A673 (cell line): ENCODE results near the gene ADAMTS19. TPM values are rescaled to one million over a fixed set of nuclear protein-coding genes. Genes with fewer than 3 reads are reported as not detected.
"Not testable (repeated sequence)": the region's sequence is repeated elsewhere in the genome, so short reads cannot be mapped to it uniquely, and the experiment has no call there.

ENCODE experiments used
- BruUV-seq: library from RNA; stranded (reverse); fragments of 400-500 nt; replicated peaks from 2 replicates; lab custom pipeline; 2021; lab: Mats Ljungman, UMichigan
- CTCF ChIA-PET: fragments of 300-600 bp; sonication (Branson Sonifier 250); formaldehyde crosslinking; loops from one replicate; lab custom pipeline; 2022; ENCODE audit warnings: antibody characterized with exemption; lab: Charles Lee
- POLR2A ChIA-PET: fragments of 300-600 bp; sonication (Branson Sonifier 250); formaldehyde crosslinking; loops from one replicate; lab custom pipeline; 2022; ENCODE audit warnings: antibody characterized with exemption; ENCODE audit not compliant: low non-redundant PET; lab: Charles Lee
- DNase-seq: peaks from one replicate; pipeline ENCODE4 v3.0.0-alpha.2; 2015; ENCODE audit warnings: low spot score
- H3K27ac ChIP-seq: fragments of 200-600 bp; sonication (generic); 2 replicates; pipeline ENCODE4 v1.5.1; 2016; ENCODE audit warnings: mixed run types, low read depth, mild to moderate bottlenecking, mixed read lengths, antibody characterized with exemption, low read length; ENCODE audit not compliant: poor library complexity, severe bottlenecking
- H3K27me3 ChIP-seq: fragments of 200-600 bp; sonication (generic); replicated peaks from 2 replicates; pipeline ENCODE4 v1.6.1; 2017; ENCODE audit warnings: mixed run types, low read depth, mild to moderate bottlenecking, mixed read lengths, antibody characterized with exemption, low read length; ENCODE audit not compliant: insufficient read depth, poor library complexity
- H3K36me3 ChIP-seq: fragments of 200-600 bp; sonication (generic); 2 replicates; pipeline ENCODE4 v1.6.1; 2016; ENCODE audit warnings: mixed run types, mild to moderate bottlenecking, mixed read lengths, antibody characterized with exemption, low read length; ENCODE audit not compliant: insufficient read depth, poor library complexity, severe bottlenecking
- H3K4me1 ChIP-seq: fragments of 200-600 bp; sonication (generic); 2 replicates; pipeline ENCODE4 v1.6.1; 2017; ENCODE audit warnings: mixed run types, mild to moderate bottlenecking, mixed read lengths, antibody characterized with exemption, low read length; ENCODE audit not compliant: insufficient read depth, poor library complexity, severe bottlenecking
- H3K4me3 ChIP-seq: fragments of 200-600 bp; sonication (generic); 2 replicates; pipeline ENCODE4 v1.5.1; 2016; ENCODE audit warnings: low read depth, mixed run types, mild to moderate bottlenecking, mixed read lengths, low read length; ENCODE audit not compliant: poor library complexity, severe bottlenecking
- H3K9me3 ChIP-seq: fragments of 200-600 bp; sonication (generic); 2 replicates; pipeline ENCODE4 v1.6.1; 2016; ENCODE audit warnings: mixed run types, low read depth, mild to moderate bottlenecking, mixed read lengths, antibody characterized with exemption, low read length; ENCODE audit not compliant: poor library complexity, severe bottlenecking
- CTCF ChIP-seq: fragments of 300-800, 200-600 bp; sonication (generic); conservative IDR thresholded peaks from 2 replicates; pipeline ENCODE4 v1.5.1; 2017; ENCODE audit warnings: low read depth, mild to moderate bottlenecking, antibody characterized with exemption, low read length, moderate library complexity, mixed read lengths
- EZH2 ChIP-seq: fragments of 200-600 bp; sonication (generic); IDR thresholded peaks from 2 replicates; pipeline ENCODE4 v1.6.1; 2017; ENCODE audit warnings: borderline replicate concordance, low read depth, mild to moderate bottlenecking, mixed read lengths, antibody characterized with exemption, low read length; ENCODE audit not compliant: poor library complexity, severe bottlenecking
- intact Hi-C: fragments of 100-400 bp; cut with micrococcal nuclease; formaldehyde crosslinking; loops from one replicate; pipeline ENCODE4 v1.10.0; 2022; ENCODE audit not compliant: unreplicated experiment
- total RNA-seq: library from RNA; stranded (reverse); gene quantifications from 2 replicates; pipeline ENCODE4 v1.2.3, GENCODE V29; 2021

The ADAMTS19 gene
- total RNA-seq, 1 experiment from 2014 or later, result not detected

DNA sequence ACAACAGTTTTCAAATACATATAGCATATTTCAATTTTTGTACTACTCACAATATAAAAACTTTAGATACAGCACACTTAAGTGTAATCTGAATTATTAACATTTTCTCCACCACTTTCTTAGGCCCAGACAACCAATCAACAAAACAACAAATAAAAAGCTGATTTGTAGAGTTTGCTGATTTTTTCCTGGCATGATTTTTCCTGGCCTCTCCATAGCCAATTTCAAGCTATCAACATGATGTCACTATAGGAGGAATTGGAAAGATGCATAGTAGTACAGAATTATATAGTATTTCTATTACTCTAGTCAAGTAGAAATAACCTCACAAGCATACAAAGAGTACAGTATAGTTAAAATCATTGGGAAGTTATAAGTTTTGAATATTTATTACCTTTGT is 35.1 kb upstream of the ADAMTS19 start:
- H3K9me3 ChIP-seq, result no peaks in the 10 kb centered on the region
- no peaks in the 10 kb centered on the region for H3K36me3 ChIP-seq
- ChIA-PET CTCF (no interaction called here), POLR2A (no interaction called here)
- no peak for DNase-seq
- no peak overlapping the region for H3K4me3 ChIP-seq
- H3K4me1 ChIP-seq, result no peaks in the 10 kb centered on the region
- no TSS peak for BruUV-seq
- no peaks in the 10 kb centered on the region for H3K27me3 ChIP-seq
- no peak overlapping the region for H3K27ac ChIP-seq
- intact Hi-C loops, result no loop called here
- no peak for TF ChIP-seq EZH2
- no peak for TF ChIP-seq CTCF

DNA sequence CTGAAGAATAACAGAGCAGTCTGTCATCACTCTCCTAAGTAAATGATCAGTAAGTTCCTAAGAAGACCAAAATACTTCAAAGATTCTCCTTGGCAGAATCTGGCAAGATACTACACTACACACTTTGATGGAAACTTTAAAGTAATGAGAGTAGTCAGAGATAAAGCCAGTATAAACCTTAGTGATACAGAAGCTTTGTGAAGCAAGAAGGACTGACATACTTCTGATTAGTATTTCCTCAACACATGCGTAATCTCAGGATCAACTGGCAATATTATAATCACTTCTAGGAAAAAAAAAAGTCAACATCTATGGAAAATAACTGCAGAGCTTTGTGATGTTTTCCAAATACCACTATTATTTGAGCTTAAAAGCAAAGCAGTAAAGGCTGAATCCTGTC is 34.0 kb upstream of the ADAMTS19 start:
- no peaks in the 10 kb centered on the region for H3K27me3 ChIP-seq
- TF ChIP-seq EZH2 (no peak), CTCF (no peak)
- no peak overlapping the region for H3K27ac ChIP-seq
- no TSS peak for BruUV-seq
- intact Hi-C loops, result no loop called here
- no peaks in the 10 kb centered on the region for H3K36me3 ChIP-seq
- no peaks in the 10 kb centered on the region for H3K4me1 ChIP-seq
- CTCF ChIA-PET, result no interaction called here
- no peak for DNase-seq
- H3K9me3 ChIP-seq, result no peaks in the 10 kb centered on the region
- H3K4me3 ChIP-seq, result no peak overlapping the region
- POLR2A ChIA-PET, result no interaction called here

DNA sequence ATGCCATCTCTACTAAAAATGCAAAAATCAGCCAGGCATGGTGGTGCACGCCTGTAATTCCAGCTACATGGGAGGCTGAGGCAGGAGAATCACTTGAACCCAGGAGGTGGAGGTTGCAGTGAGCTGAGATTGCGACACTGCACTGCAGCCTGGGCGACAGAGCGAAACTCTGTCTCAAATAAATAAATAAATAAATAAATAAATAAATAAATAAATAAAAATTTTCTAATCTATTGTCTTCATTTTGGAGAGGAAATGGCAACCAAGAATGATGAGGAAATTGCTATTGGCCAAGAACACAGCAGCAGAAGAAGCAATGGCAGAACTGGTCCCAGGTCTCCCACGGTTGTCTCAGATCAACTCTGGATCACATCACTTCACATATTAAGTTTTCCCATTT is 31.5 kb upstream of the ADAMTS19 start:
- H3K27ac ChIP-seq, POLR2A ChIA-PET, BruUV-seq, H3K4me1 ChIP-seq, H3K4me3 ChIP-seq, CTCF ChIA-PET, H3K36me3 ChIP-seq, intact Hi-C loops, DNase-seq, H3K27me3 ChIP-seq, H3K9me3 ChIP-seq: not testable (repeated sequence)

GRCh38 chr5:129431406-129431805 is 28.7 kb upstream of the ADAMTS19 start:
- TF ChIP-seq CTCF (no peak), EZH2 (no peak)
- Histone ChIP-seq H3K27me3 (no peaks in the 10 kb centered on the region), H3K4me3 (no peak overlapping the region), H3K27ac (no peak overlapping the region), H3K36me3 (no peaks in the 10 kb centered on the region), H3K4me1 (no peaks in the 10 kb centered on the region), H3K9me3 (no peaks in the 10 kb centered on the region)
- ChIA-PET CTCF (no interaction called here), POLR2A (no interaction called here)
- BruUV-seq, result no TSS peak
- intact Hi-C loops, result no loop called here
- DNase-seq, result no peak
